Cardiac muscle cell (in vitro differentiated cells and primary cell): Measurements from ENCODE around the gene VAV3. TPM values are rescaled to one million over a fixed set of nuclear protein-coding genes. Genes with fewer than 3 reads are reported as not detected.

Experiments used
- DNase-seq, 2 donors: peaks; one replicate each; pipeline versions ENCODE4 v3.0.0 to v3.0.0-alpha.2; 2010 to 2017; ENCODE audit warnings: low read depth in 1 of 2, low spot score in 1 of 2
- H3K27ac ChIP-seq: fragments of 200-600 bp; sonication (generic); 2 replicates; pipeline ENCODE4 v1.5.1; 2016
- H3K27me3 ChIP-seq: fragments of 200-600 bp; sonication (generic); 2 replicates; pipeline ENCODE4 v1.6.0; 2016; ENCODE audit warnings: control low read depth
- H3K36me3 ChIP-seq: fragments of 200-600 bp; sonication (generic); 2 replicates; pipeline ENCODE4 v1.5.1; 2016; ENCODE audit warnings: control low read depth
- H3K4me1 ChIP-seq: fragments of 200-600 bp; sonication (generic); 2 replicates; pipeline ENCODE4 v1.8.1; 2017; ENCODE audit warnings: low read depth, mild to moderate bottlenecking, mixed run types
- H3K4me3 ChIP-seq: fragments of 200-600 bp; sonication (generic); 2 replicates; pipeline ENCODE4 v1.5.1; 2016; ENCODE audit warnings: mild to moderate bottlenecking
- H3K9me3 ChIP-seq: fragments of 200-600 bp; sonication (generic); 2 replicates; pipeline ENCODE4 v1.5.1; 2017; ENCODE audit warnings: low read depth, mild to moderate bottlenecking, control low read depth
- polyA plus RNA-seq: library from polyadenylated mRNA; unstranded; fragments of >200 nt; fragmentation: Nextera tagmentation; extraction: Ambion mirVana; gene quantifications from 2 replicates; pipeline ENCODE4 v1.2.1, GENCODE V29; 2016
- total RNA-seq: library from RNA; depleted of rRNA; stranded (reverse); fragments of >200 nt; gene quantifications from 2 replicates; pipeline ENCODE4 v1.2.3, GENCODE V29; 2016
- TF ChIP-seq, protein P1 (sequence below): IDR thresholded peaks from 2 replicates; pipeline ENCODE4 v1.5.1; 2012; ENCODE audit warnings: low read depth, mild to moderate bottlenecking, low read length

VAV3 gene
- total and polyA plus RNA-seq, 2 experiments from 2014 or later = 0.33 to 0.86 TPM

DNA sequence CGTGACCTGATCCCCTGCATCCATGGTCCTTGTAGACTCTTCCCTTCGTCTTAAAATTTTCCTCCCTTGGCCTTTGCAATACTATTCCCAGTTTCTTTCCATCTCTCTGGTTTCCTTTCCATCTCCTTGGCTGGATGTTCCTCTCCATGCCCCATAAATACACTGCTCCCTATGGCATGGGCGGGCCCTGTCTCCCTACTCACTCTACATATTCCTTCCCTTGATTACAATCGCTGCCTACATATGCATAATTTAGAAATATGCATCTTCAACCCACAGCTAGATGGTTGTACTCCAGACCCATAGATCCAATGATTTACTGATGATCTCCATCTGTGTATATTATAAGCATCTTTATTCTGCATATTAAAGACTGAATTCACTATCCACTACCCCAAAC lies 419.1 kb downstream of the VAV3 start:
- no peaks in the 10 kb centered on the region for H3K27me3 ChIP-seq
- no peak overlapping the region for H3K27ac ChIP-seq
- no peaks in the 10 kb centered on the region for H3K36me3 ChIP-seq
- TF ChIP-seq, protein P1, sequence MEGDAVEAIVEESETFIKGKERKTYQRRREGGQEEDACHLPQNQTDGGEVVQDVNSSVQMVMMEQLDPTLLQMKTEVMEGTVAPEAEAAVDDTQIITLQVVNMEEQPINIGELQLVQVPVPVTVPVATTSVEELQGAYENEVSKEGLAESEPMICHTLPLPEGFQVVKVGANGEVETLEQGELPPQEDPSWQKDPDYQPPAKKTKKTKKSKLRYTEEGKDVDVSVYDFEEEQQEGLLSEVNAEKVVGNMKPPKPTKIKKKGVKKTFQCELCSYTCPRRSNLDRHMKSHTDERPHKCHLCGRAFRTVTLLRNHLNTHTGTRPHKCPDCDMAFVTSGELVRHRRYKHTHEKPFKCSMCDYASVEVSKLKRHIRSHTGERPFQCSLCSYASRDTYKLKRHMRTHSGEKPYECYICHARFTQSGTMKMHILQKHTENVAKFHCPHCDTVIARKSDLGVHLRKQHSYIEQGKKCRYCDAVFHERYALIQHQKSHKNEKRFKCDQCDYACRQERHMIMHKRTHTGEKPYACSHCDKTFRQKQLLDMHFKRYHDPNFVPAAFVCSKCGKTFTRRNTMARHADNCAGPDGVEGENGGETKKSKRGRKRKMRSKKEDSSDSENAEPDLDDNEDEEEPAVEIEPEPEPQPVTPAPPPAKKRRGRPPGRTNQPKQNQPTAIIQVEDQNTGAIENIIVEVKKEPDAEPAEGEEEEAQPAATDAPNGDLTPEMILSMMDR = no peak
- DNase-seq = no peak
- H3K4me3 ChIP-seq = no peak overlapping the region
- no peaks in the 10 kb centered on the region for H3K9me3 ChIP-seq
- H3K4me1 ChIP-seq = peaks cover 5% of the 10 kb centered on the region

- Histone ChIP-seq H3K27me3 (no peaks in the 10 kb centered on the region), H3K36me3 (no peaks in the 10 kb centered on the region), H3K27ac (no peak overlapping the region), H3K9me3 (no peaks in the 10 kb centered on the region), H3K4me1 (peaks cover 5% of the 10 kb centered on the region), H3K4me3 (no peak overlapping the region)
- no peak for DNase-seq
- TF ChIP-seq, protein P1 = no peak
Measured at GRCh38 chr1:107545056-107545577, 419.9 kb downstream of the VAV3 start.

DNA sequence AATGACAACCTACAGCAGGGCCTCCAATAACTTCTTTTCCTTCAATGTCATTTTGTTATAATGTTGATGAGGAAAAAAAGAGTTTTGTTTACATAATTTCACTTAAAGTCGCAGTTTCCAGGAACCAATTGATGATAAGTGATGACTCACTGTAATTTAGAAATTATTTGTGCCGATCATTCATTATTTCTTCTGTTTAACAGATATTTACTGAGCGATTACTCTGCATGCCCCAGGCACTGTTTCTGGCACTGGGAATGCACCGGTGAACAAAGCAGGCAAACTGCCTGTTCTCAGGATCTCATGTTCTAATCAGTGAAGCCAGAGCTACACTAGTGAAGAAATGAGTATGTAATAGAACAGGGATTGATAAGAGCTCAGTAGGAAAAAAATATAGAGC lies 420.7 kb downstream of the VAV3 start:
- Histone ChIP-seq H3K4me1 (peaks cover 5% of the 10 kb centered on the region), H3K27ac (no peak overlapping the region), H3K27me3 (no peaks in the 10 kb centered on the region), H3K4me3 (no peak overlapping the region), H3K36me3 (no peaks in the 10 kb centered on the region), H3K9me3 (no peaks in the 10 kb centered on the region)
- TF ChIP-seq, protein P1 = no peak
- DNase-seq = no peak

- TF ChIP-seq, protein P1 = no peak
- Histone ChIP-seq H3K36me3 (no peaks in the 10 kb centered on the region), H3K9me3 (no peaks in the 10 kb centered on the region), H3K4me1 (peaks cover 5% of the 10 kb centered on the region), H3K4me3 (no peak overlapping the region), H3K27me3 (no peaks in the 10 kb centered on the region), H3K27ac (no peak overlapping the region)
- DNase-seq = no peak
Measured at GRCh38 chr1:107541412-107541811, 423.6 kb downstream of the VAV3 start.

- TF ChIP-seq, protein P1 = no peak
- no peaks in the 10 kb centered on the region for H3K36me3 ChIP-seq
- no peak overlapping the region for H3K27ac ChIP-seq
- no peak for DNase-seq
- H3K27me3 ChIP-seq = no peaks in the 10 kb centered on the region
- H3K9me3 ChIP-seq = no peaks in the 10 kb centered on the region
- no peaks in the 10 kb centered on the region for H3K4me1 ChIP-seq
- H3K4me3 ChIP-seq = no peak overlapping the region
Measured at GRCh38 chr1:107538502-107538901, 426.5 kb downstream of the VAV3 start.
